ENCODE results near the gene ORC1. TPM values are rescaled to one million over a fixed set of nuclear protein-coding genes. Genes with fewer than 3 reads are reported as not detected.

Gene ORC1
- total RNA-seq, 1 donor from 2014 or later: 4.7 TPM

GRCh38 chr1:52404975-52405338 lies 734 bp upstream of the ORC1 start:
- TF ChIP-seq CTCF (IDR thresholded peaks at IDR 0.05; ENCODE audit: unreplicated experiment): no peak
- DNase-seq (ENCODE audit: low spot score in 2 of 2, unreplicated experiment in 2 of 2): no peak
- no peaks in the 10 kb centered on the region for H3K27me3 Mint-ChIP-seq (ENCODE audit: low read depth)
- peaks cover 26% of the 10 kb centered on the region for H3K36me3 Mint-ChIP-seq
- peak overlapping the region; percentile 100 for H3K4me3 Mint-ChIP-seq
- peak overlapping the region; percentile 99 for H3K27ac Mint-ChIP-seq
- H3K9me3 Mint-ChIP-seq: no peaks in the 10 kb centered on the region
- peaks cover 28% of the 10 kb centered on the region for H3K4me1 Mint-ChIP-seq

- Mint-ChIP-seq H3K4me3 (peak overlapping the region; percentile 100), H3K4me1 (peaks cover 28% of the 10 kb centered on the region), H3K27ac (peak overlapping the region; percentile 99), H3K36me3 (peaks cover 21% of the 10 kb centered on the region), H3K9me3 (no peaks in the 10 kb centered on the region), H3K27me3 (ENCODE audit: low read depth) (no peaks in the 10 kb centered on the region)
- no peak for DNase-seq (ENCODE audit: low spot score in 2 of 2, unreplicated experiment in 2 of 2)
- TF ChIP-seq CTCF (IDR thresholded peaks at IDR 0.05; ENCODE audit: unreplicated experiment): no peak
These were observed 582 bp downstream of the ORC1 start for GRCh38 chr1:52403566-52404115.

GRCh38 chr1:52402860-52403240 lies 1.4 kb downstream of the ORC1 start:
- H3K27ac Mint-ChIP-seq: no peak overlapping the region
- peaks cover 28% of the 10 kb centered on the region for H3K4me1 Mint-ChIP-seq

GRCh38 chr1:52400131-52400530 lies 4.1 kb downstream of the ORC1 start:
- no peak for TF ChIP-seq CTCF (IDR thresholded peaks at IDR 0.05; ENCODE audit: unreplicated experiment)
- no peaks in the 10 kb centered on the region for H3K27me3 Mint-ChIP-seq (ENCODE audit: low read depth)
- H3K9me3 Mint-ChIP-seq: no peaks in the 10 kb centered on the region
- no peak overlapping the region for H3K27ac Mint-ChIP-seq
- H3K4me1 Mint-ChIP-seq: peaks cover 17% of the 10 kb centered on the region
- no peak for DNase-seq (ENCODE audit: low spot score in 2 of 2, unreplicated experiment in 2 of 2)
- no peak overlapping the region for H3K4me3 Mint-ChIP-seq
- peaks cover 6% of the 10 kb centered on the region for H3K36me3 Mint-ChIP-seq

More at GRCh38 chr1:52402860-52403240, 1.4 kb downstream of the ORC1 start:
- DNase-seq (ENCODE audit: low spot score in 2 of 2, unreplicated experiment in 2 of 2): no peak
- H3K4me3 Mint-ChIP-seq: peak overlapping the region; percentile 100
- no peaks in the 10 kb centered on the region for H3K9me3 Mint-ChIP-seq
- H3K36me3 Mint-ChIP-seq: peaks cover 16% of the 10 kb centered on the region
- H3K27me3 Mint-ChIP-seq (ENCODE audit: low read depth): no peaks in the 10 kb centered on the region
- TF ChIP-seq CTCF (IDR thresholded peaks at IDR 0.05; ENCODE audit: unreplicated experiment): no peak

- Mint-ChIP-seq H3K9me3 (no peaks in the 10 kb centered on the region), H3K27ac (no peak overlapping the region), H3K4me1 (peaks cover 16% of the 10 kb centered on the region), H3K27me3 (ENCODE audit: low read depth) (no peaks in the 10 kb centered on the region), H3K36me3 (peaks cover 9% of the 10 kb centered on the region), H3K4me3 (no peak overlapping the region)
- no peak for TF ChIP-seq CTCF (IDR thresholded peaks at IDR 0.05; ENCODE audit: unreplicated experiment)
- DNase-seq (ENCODE audit: low spot score in 2 of 2, unreplicated experiment in 2 of 2): no peak
These were observed 4.6 kb downstream of the ORC1 start for GRCh38 chr1:52399629-52400028.

- Mint-ChIP-seq H3K27me3 (ENCODE audit: low read depth) (no peaks in the 10 kb centered on the region), H3K4me1 (no peaks in the 10 kb centered on the region), H3K36me3 (peaks cover 17% of the 10 kb centered on the region), H3K27ac (no peak overlapping the region), H3K4me3 (no peak overlapping the region), H3K9me3 (no peaks in the 10 kb centered on the region)
- no peak for TF ChIP-seq CTCF (IDR thresholded peaks at IDR 0.05; ENCODE audit: unreplicated experiment)
- DNase-seq (ENCODE audit: low spot score in 2 of 2, unreplicated experiment in 2 of 2): no peak
These were observed 11.0 kb downstream of the ORC1 start for GRCh38 chr1:52393174-52393573.

Data from mesothelial cell of epicardium (in vitro differentiated cells).